EH (cell line): ENCODE measurements around the gene ATF7.
"Not testable (repeated sequence)": the region's sequence is repeated elsewhere in the genome, so short reads cannot be mapped to it uniquely, and the experiment has no call there.

Source experiments
- DNase-seq: peaks from one replicate; pipeline ENCODE4 v3.0.0-alpha.2; 2015; ENCODE audit warnings: low read depth

Gene ATF7

DNA sequence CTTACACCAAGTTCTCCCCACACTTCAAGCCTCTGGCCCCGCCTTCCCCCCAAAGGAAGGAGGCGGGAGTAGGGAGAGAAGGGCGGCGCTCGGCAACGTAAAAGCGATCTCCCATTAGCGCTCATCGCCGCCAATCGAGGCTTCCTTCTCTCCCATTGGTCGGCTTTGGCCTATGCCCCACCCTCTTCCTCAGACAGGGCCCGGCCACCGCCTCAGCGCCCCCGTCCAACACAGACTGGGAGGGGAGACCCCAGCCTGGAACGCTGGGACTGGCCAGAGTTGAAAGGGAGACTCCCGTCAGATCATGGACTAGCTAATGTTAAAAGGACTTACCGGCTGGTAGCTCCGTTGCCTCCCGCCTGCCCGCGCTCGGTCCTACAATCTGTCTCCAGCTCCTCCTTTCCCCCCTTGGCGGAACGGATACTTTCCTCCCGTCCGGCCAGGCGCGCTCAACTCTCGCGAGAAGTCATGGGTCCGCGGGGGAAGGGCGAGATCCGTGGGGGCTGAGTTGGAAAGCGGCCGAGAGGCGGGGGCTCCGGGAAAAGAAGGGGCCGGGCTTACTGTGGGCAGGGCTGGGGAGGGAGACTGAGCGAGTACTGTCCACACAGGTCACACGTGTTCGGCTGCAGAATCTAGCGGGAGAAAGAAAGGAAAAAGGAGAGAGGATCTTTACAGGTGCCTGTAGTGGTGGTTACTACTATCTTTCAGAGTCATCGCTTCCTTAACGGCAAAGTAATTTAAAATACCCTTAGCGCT, at the start of gene ATF7:
Gene ATF7, minus strand, starts transcription at position 437 of the 756 bp plus-strand sequence. CDS start 25,382 bp downstream, outside the sequence.
- DNase-seq: peak; percentile 98

DNA sequence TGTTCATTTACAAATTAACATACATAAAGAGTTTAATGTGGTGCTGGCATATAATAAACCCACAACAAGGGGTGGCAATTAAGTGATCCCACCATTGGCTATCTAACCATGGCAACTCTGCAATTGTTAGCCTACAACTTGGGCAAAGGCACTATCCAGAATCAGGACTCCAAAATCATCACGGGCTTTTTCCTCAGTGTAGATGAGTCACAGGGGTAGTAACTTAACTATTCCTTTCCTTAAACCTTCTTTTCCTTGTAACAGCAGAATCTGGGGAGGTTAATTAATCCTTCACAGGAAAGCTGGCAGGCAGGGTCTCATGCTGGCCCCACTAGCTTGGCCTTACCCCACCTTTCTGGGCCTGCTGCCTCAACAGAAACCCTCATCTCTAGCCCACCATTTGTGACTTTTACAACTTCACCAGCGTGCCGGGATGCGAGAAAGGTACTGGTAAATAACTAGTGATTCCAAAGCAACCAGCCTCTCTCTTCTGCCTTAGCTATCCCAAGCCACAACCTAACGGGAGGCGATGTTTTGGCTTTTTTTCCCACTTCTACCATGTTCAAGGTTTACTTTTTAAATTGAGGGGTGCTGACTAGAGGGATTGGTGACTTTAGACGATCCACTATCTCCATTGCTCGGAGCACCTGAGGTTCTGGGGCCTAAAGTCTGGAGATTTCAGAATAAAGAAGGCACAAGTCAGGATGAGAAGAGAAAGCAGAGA, 49.0 kb upstream of the ATF7 start:
- no peak for DNase-seq

GRCh38 chr12:53670971-53671370, 44.8 kb upstream of the ATF7 start:
- DNase-seq: peak; percentile 26

GRCh38 chr12:53670308-53670707, 44.1 kb upstream of the ATF7 start:
- no peak for DNase-seq

- DNase-seq: no peak
These were observed 40.9 kb upstream of the ATF7 start for GRCh38 chr12:53667080-53667479.

DNA sequence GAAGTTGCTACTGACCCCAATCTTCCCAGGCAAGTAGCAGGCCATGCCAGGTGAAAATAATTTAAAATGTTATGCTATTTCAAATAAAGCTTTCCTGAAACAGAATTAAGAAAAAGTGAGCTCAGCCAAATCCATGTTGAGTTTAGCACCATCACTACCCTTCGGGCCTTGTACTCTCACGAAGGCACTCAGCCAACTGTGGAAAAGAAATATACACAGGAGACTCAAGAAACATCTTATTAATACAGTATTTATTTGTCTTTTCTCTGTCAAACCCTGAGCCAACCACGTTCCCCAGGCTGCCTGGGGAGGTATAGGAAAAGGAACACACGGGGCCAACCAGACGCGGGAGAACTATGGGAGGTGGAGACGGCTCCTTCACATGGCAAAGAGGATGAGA, 38.8 kb upstream of the ATF7 start:
- no peak for DNase-seq

DNA sequence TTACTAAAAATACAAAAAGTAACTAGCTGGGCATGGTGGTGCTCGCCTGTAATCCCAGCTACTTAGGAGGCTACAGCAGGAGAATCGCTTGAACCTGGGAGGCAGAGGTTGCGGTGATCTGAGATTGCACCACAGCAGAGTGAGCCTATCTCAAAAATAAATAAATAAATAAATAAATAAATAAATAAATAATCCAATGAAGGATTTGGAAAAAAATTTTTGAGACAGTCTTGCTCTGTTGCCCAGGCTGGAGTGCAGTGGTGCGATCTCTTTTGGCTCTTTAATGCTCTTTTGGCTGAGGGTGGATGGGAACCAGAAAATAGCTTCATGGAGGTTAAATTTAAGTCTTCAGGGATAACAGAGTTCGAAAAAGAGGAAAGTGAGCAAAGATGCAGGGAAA, 38.0 kb upstream of the ATF7 start:
- no peak for DNase-seq

DNA sequence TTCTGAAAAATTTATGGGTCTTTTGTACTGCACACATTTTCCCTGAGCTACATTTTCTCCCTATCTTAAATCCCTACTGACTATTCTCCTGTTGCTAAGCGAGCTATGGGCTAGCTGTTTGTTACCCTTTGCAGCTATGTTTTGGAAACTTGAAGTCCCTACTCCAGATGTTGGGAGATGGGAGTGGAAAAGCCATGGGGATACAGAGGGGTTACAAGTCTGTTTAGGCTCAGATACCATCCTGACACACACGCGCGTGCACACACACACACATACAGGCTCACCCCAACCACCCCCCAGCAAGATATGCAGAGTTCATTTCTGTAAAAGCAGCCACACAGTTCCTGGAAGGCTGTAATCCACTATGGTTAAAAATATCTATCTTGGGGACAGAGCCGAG, 33.9 kb upstream of the ATF7 start:
- DNase-seq: no peak

DNA sequence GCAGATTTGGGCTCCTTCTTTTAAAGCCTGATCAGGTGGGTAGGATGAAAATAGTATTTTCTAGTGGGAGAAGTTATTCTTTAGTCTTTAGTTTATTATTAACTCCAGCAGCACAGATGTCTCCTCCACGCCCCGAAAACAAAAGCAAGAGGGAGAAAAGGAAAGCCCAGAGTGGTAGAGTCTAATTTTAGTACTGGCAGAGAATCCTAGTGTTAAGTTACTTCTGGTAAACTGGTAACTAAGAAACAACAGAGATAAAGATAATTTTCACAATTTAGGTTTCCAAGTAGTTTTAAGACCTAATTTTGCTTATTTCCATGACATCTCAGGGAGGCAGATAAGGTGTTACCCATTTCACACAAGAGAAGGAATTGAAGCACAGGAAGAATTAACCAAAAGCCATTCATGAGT, 33.4 kb upstream of the ATF7 start:
- peak; percentile 38 for DNase-seq

DNA sequence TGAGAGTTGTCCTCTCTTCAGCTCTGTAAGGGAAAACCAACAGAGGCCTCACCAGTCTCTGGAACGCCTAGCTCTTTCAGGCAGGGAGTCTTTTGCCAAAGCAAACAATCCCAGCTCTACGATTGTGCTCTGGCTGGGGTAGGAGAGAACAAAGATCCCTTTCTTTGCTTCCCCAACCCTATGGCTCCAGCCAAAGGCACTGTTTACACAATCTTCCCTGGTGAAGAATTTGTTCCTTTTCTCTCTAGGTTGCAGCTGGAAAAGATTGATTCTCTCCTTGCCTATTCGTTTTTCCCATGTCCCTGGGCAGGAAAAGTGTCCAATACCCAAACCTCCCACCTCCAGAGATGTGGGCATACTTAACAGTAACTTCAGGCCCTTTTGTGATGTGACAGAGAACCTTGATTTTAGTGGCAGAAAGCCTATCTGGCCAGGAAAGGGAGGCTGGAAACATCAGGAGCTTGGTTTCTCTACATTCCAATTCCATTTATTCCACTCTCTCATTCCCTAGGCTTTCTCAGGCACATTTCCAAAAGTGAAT, 32.9 kb upstream of the ATF7 start:
- peak; percentile 81 for DNase-seq

GRCh38 chr12:53657041-53657440, 30.9 kb upstream of the ATF7 start:
- DNase-seq: no peak

GRCh38 chr12:53653595-53653994, 27.4 kb upstream of the ATF7 start:
- DNase-seq: no peak

DNA sequence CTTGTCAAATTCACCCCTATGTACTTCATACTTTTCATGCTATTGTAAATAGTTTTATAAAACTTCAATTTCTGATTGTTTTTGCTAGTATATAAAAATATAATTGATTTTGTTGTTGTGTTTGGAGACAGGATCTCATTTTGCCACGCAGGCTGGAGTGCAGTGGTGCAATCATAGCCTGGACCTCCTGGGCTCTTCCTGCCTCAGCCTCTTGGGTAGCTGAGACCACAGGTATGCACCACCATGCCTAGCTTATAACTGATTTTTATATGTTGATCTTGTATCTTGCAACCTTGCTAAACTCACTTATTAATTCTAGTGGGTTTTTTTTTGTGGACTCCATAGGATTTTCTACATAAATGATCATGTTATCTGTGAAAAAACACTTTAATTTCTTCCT, 26.2 kb upstream of the ATF7 start:
- DNase-seq: peak; percentile 77

- DNase-seq: peak; percentile 41
These were observed 25.6 kb upstream of the ATF7 start for GRCh38 chr12:53651737-53652136.

GRCh38 chr12:53646300-53646699, 20.1 kb upstream of the ATF7 start:
- peak; percentile 32 for DNase-seq

- DNase-seq: peak; percentile 86
These were observed 19.0 kb upstream of the ATF7 start for GRCh38 chr12:53645165-53645564.

DNA sequence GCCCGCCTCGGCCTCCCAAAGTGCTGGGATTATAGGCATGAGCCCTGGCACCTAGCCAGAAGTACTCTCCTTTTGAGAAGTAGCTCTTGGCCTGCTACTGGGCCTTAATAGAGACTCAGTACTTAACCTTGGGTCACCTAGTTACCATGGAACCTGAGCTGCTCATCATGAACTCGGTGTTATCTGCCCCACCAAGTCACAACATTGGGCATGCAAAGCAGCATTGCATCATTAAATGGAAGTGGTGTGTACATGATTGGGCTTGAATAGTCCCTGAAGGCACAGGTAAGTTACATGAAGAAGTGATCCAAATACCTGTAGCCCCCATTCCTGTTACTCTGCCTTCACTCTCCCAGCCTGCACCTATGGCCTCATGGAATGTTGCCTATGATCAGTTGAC, 18.0 kb upstream of the ATF7 start:
- no peak for DNase-seq

DNA sequence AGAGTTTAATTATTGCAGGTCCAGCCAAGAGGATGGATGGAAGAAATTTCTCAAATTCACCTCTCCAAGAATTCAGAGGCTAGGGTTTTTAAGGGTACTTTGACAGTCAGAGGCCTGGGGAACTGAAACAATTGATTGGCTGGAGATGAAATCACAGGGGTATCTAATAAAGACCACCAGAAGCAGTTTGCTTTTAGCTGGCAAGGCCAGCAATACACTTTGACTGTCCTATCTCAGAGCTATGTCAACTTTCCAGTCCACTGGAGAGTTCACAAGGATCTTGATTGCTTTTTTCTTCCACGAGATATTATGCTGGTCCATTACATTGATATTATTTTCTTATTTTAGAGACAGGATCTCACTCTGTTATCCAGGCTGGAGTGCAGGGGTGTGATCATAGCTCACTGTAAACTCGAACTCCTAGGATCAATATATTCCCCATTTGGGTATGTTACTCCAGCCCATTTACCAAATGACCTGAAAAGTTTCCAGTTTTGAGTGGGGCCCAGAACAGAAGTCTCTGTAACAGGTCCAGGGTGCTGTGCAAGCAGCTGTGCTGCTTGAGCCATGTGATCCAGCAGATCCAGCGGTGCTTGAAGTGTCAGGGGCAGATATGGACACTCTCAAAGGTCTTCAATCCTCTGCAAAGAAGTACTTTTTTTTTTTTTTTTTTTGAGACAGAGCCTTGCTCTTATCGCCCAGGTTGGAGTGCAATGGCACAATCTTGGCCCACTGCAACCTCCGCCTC, 17.2 kb upstream of the ATF7 start:
- DNase-seq: no peak

- DNase-seq: no peak
These were observed 11.9 kb upstream of the ATF7 start for GRCh38 chr12:53638057-53638456.

DNA sequence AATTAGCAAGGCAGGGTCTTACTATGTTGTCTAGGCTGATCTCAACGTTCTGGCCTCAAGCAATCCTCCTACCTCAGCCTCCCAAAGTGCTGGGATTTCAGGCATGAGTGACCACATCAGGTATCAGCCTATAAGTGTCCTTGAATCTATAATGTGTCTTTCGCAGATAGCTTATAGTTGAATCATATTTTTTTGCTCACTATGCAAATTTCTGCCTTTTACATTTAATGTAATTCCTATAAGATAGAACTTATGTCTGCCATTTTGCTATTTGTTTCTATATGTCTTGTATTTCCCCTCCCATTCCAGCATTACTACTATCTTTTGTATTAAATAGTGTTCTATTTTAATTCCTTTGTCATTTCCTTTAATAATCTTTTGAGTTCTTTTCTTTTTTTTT, 10.5 kb upstream of the ATF7 start:
- no peak for DNase-seq

DNA sequence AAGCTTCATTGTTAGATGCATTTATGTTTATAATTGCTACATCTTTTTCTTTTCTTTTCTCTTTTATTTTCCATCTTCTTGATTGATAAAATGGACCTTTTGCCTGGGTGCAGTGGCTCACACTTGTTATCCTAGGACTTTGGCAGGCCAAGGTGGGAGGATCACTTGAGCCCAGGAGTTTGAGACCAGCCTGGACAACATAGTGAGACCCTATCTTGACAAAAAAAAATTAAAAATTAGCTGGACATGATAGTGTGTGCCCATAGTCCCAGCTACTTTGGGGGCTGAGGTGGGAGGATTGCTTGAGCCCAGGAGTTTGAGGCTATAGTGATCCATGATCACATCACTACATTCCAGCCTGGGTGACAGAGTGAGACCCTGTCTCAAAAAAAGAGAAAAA, 9.5 kb upstream of the ATF7 start:
- not testable (repeated sequence) for DNase-seq

GRCh38 chr12:53631721-53632120, 5.5 kb upstream of the ATF7 start:
- no peak for DNase-seq

DNA sequence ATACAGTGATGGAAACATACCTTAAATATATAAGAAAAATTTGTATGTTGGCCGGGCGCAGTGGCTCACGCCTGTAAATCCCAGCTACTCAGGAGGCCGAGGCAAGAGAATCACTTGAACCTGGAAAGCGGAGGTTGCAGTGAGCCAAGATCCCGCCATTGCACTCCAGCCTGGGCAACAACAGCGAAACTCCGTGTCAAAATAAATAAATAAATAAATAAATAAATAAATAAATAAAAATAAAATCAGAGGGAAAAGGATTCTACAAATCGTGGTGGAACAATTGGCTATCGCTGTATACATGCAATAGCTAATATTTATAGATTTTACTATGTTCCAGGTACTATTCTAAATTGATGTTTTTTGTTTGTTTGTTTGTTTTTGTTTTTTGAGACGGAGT, 1.7 kb upstream of the ATF7 start:
- DNase-seq: no peak
